NCI-H510A treated with DMSO at 0.1 percent for 48 hours (cell line): ENCODE results near the gene SLC45A1.
A peak's percentile ranks its signal among the peaks of the same experiment; 100 is the strongest.
"Not testable (repeated sequence)": the region's sequence is repeated elsewhere in the genome, so short reads cannot be mapped to it uniquely, and the experiment has no call there.

ENCODE experiments used
- DNase-seq: peaks from one replicate; lab custom pipeline; 2025; lab: John Stamatoyannopoulos, UW

Gene SLC45A1

DNA sequence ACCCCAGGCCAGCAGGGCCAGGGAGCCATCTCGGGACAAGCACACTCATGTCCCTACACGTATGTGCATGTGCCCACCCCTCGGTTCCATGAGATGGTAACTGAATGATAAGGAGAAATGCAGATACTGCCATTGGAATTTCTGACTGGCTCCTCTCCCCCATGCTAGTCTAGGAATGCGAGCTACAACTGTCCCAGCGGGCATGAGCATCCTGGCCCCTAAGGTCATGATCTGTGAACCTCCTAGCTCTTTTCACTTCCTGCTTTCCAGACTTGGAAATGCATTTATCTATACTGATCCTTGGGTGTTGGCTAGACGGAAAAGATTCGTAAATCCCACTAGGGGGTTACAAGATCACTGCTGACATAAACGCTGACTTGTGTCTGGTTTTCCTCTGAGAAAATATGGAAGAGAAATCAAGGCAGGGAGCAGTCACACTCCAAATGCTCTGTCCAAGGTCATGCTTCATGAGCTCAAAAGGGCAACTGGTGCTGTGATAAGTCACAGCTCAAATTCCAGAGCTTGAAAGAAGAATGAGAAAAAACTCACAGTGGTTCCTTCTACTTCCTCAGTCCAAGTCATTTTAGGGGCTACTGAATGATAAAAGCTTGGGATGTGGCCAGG lies 49.8 kb downstream of the SLC45A1 start:
- DNase-seq: no peak

DNA sequence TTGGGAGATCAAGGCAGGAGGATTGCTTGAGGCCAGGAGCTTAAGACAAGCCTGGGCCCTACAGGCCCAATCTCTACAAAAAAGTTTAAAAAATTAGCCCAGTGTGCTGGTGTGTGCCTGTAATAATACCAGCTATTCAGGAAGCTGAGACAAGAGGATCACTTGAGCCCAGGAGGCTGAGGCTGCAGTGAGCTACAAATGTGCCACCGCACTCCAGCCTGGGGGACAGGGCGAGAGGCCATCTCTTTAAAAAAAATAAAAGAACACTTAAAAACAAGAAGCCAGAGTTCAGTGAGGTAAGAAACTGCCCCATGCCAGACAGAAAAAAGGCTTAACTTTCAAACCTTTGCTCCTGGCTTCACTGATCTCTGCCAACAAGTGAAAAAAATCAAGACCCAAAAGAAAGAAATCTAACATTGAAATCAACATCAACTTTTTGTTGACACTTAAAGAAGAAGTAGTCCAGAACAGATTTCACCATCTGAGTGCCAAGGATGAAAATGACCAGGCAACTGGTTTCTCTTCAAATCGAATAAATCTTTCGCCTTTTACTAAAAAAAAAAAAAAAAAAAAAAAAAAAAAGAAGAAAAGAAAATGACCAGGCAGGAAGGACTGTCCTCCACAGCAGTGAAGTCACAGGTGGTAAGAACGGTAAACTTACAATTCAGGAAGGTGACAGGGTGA lies 51.2 kb downstream of the SLC45A1 start:
- DNase-seq: no peak

DNA sequence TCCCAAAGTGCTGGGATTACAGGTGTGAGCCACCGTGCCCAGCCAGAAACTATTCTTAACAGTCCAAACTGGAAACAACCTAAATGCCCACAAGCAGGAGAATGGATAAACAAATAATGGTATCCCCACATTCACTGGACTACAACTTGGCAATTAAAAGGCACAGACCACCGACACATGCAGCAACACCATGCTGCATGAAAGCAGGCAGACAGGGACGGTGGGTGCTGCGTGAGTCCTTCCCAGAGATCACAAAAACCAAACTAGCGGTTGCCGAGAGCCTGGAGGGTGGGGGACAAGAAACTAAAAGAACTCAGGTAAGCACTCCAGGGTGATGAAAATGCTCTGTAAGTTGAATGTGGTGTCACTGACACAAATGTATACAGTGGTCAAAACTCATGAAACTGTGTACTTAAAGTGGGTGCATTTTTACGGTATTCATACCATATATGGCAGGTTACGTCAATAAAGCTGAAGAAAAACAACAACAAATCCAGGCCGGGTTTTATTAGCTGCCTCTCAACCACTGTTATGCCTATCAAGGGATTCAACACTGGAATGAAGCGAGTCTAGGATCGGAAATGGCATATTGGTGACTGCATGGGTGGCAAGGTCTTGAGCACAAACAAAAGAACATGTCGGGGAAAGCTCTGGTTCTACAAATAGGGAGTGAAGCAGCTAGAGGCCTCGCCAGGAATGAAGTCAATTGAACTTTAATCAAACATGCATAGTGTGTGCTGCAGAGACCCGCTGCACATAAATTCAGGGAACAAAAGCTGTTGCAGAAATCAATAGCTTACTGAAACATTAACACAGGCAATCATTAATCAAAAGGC lies 52.4 kb downstream of the SLC45A1 start:
- peak; percentile 75 for DNase-seq

DNA sequence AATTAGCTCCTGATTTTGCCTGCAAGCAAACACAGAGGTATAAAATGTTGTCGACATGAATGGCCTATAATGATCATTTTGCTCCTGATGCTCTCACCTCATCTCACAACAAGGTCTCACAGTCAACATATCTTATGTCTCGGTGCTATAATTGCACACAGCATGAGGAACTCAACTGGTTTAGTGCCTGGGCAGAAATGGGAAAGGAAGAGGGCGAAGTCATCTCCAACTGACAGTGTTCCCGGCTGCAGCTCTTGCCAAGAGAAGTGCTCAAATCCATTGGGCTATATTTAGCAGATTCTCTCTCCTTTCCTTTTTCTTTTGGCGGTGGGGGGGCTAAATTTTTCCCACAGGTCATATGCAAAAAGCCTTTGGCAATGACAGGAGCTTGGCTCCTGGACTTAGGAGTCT lies 53.0 kb downstream of the SLC45A1 start:
- DNase-seq: peak; percentile 69

DNA sequence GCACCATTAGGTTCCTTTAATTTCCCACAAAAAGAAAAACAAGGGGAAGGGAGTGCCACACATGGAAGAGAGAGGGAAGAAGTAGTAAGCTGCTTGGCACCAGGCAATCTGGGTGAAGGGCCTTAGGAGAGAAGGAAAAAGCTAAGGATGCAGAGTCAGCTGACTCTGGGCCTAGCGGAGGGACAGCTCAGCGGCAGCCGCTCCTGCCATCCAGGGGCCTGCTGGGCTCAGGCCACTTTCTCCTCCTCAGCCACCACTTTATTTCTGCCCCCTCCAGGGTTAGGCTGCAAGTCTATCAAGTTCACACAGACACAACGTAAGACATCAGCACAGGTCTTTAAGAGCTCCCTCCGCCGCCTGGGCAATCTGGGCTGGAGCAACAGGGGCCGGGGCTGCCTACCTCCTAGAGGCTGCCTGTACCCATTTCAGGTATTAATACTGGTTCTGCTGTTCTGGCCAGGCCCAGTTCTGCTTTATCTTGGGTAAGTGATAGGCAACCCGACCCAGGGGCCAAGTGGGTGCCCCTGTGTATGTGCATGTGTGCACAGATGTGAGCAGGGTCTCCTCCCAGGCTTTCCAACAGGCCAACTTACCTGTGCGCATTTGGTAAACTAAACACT lies 53.6 kb downstream of the SLC45A1 start:
- DNase-seq: no peak

DNA sequence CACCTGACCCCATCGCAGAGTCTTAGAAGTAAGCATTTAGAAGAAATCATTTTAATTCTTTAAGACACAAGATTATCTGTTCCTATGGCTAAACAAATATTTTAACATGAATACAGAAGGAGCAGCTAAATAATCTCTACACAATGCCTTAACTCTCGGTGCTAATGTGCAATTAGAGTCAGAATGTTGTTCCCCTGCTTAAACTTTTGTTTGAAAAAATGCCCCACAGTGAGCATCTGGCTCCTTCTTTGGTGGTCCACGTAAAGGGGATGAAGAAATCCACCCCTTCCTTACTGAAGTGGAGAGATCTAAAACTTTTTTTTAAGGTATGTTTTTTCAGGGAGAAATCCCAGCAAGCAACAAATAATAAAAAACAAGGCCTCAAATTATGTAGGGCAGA lies 55.2 kb downstream of the SLC45A1 start:
- no peak for DNase-seq

DNA sequence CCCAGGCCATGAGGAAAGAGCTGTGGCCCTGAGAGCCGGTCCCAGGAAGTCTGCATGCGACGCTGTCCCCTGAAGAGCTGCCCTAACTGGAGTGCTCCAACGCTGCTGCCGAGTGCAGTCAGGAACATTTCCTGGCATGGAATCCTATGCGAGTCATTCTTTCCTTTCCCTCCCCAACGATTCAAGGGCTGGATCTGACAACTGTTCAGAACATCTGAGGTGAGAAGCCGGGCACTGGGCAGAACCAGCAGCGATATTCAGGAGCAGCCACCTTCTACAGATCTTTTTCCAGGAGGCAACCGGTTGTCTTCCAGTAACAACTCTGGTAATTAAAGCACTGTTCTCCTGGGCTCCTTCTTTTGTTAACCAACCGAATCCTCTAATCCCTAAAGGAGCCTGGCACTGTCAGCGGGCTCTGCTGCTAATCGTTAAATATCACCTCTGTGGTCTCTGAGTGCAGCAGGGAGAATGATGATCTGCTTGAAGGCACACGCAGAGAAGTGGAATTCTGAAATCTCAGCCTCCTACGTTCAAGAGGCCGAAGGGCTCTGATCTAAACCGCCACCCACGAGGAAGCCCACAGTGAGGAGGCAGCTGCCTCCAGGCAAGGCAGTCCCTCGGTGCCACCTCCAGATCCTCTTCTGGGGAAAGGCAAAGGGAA lies 55.8 kb downstream of the SLC45A1 start:
- peak; percentile 99 for DNase-seq

DNA sequence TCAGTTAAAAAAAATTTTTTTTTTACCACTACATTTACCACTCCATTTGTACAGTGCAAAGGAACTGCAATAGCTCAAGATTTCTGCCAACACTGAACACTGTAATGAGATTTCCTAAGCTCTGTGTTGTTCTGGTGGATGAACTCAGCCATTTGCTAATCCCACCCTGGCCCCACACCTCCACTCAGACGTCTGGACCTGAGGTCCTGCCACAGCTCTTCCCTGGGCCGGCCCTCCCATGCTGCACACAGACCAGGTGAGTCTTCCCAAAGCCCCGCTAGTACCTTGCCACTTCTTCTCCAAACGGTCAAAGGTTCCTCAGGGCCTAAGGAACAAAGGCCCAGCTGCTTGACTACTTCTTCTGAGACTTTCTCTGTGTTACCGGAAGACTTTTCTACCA lies 56.4 kb downstream of the SLC45A1 start:
- no peak for DNase-seq

DNA sequence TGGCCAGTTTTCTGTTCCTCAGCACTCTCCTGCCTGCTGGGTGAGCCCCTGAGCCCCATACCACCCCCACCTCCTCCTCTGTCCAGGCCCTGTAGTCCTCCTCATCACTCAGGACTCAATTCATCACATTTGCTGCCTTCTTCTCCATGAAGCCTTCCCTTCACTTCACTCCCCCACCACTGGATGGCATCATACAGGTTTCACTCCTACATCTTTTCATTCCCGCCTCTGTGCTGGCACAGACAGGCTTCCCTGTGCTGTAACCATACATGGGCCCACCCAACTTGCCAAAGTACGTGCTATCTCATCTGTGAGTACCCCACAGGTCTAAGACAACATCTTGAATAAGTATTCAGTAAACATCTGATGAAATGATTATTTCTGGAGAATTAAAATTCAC lies 56.9 kb downstream of the SLC45A1 start:
- DNase-seq: peak; percentile 85

DNA sequence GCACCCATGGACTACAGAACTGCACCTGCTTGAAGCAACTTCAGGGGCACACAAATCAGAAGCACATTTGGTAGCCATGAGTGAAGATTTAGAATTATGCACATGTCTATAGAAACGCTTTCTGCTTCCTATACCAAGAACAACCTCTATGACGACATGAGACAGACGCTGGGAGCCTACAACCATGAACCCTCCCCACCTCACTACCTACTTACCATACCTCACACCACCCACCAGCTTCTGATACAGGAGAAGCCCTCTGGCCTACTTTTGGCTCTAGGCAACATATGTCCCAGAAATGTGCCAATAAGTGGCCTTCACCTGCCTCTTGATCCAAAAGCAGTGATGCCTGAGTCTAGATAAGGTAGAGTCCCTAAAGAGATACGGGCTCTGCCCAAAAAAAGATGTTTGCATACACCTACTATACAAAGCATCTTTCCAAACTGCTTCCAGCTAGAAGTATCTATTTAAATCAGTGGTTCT lies 58.5 kb downstream of the SLC45A1 start:
- no peak for DNase-seq

DNA sequence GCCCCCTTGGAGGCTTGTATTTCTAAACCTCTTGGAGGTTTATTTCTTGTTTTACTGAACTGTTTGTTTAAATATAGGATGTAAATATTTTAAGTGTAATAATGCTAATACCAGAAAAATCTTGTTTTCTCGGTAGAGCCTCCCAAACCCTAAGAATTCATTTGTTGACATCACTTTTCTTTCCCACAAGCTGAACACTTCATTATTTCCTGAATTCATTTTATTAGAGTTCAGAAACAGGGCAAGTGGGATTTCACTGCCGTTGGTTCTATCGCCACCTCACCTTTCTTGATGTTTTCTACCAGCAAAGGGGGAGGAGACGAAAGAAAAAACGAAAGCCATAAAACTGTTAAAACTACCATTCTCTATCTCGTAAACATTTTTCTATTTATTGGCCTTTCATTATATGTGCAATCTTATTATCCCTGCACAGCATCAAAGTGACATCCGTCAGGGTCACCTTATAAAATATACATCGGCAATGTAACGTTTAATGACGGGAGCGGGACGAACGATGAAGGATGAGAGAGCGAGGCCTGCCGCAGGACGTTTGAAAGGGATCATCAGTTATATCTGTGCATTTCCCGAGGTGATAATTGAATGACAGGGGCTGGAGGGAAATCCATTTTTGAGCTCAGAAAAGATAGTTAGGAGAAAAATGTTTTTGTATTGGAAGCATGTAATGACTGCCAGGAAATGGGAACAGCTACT lies 59.5 kb downstream of the SLC45A1 start:
- no peak for DNase-seq

DNA sequence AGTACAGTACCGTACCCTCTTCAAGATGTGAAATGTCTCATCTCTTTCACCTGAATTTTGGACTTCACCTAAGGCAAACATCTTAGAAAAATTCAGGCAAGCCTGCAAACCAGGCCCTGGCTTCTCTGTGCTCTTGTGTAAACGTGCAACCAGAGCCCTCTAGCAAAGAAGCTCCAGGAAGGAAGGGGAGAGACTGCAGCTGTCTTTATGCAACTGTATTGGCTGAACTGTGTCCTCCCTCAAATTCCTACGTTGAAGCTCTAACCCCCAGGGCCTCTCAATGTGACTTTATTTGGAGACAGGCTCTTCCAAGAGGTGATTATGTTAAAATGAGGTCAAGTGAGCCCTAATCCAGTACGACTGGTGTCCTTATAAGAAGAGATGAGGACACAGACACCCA lies 60.3 kb downstream of the SLC45A1 start:
- DNase-seq: peak; percentile 57

DNA sequence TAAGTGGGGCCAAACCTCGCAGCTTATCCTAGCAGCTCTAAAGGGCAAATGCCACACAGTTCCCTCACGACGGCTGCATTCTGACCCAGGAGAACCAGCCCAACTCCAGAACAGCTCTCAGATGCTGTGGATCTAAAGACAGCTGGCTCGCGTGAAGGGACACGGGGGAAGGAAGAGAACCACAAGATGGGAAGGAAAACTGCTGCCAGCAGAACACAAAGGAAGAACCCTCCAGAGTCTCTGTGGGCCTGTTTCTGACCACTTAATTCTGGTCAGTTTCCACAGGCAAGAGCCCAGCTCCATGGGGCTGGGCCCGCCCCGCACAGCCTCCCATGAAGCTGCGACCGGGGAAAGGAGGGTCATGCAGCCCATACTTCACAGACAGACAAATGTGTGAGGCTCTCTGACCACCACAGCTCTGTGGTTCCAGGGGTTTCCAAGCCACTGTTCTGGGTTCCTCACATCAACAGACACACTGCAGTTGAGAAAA lies 61.1 kb downstream of the SLC45A1 start:
- DNase-seq: no peak

DNA sequence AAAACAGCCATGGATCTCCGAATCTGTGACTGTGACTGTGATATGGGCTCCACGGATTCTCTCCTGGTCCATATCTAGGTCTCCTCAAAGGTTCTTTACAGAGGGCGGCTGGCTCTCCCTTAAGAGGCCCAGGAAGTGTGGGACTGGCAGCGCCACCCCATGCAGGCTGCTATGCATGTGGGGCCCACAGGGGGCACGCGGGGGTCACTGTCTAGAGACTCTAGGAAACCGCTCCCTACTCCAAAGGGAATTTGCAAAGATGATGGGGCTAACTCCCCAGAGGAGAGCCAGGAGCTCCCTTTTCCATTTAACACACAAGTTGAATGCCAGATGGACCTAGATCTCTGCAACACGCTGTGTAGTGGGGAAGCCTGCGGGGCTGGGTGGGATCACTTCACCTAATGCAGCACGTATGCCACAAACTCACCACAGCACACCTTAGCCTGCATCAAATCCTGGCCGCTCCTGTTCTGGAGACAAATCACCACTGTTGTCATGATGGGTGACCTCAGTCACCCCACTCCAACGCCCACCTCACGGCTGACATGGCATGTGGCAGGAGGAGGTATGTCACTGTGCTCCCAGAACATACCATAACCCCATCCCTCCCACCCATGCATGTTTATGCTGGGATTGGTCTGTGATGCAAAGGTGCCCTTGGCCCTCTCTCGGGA lies 61.7 kb downstream of the SLC45A1 start:
- no peak for DNase-seq

DNA sequence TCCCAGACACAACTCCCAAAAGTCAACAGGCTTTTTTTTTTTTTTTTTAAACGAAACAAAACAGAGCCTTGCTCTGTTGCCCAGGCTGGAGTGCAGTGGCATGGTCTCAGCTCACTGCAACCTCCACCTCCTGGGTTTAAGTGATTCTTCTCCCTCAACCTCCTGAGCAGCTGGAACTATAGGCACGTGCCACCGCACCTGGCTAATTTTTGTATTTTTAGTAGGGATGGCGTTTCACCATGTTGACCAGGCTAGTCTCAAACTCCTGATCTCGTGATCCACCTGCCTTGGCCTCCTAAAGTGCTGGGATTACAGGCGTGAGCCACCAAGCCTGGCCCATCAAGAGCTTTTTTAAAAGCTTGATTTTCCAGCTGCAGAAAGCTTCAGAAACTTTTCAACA lies 62.4 kb downstream of the SLC45A1 start:
- DNase-seq: not testable (repeated sequence)

DNA sequence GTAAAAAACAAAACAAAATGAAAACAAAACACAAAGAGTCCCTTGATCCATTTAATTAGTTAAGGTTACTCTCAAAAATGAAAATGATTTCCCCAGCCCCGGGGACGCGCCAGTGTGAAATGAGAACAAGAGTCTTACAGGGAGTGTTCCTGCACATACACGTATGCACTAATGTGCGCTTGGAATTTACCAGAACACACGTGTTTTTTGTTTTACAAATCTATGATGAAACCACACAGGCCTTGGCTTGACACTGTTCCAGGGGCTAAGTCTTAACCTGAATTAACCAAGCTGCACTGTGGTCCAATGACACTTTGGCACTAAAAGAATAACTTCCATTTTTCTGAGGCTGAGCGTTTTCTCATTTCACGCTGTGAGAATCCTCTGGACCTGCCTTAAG lies 63.7 kb downstream of the SLC45A1 start:
- no peak for DNase-seq

DNA sequence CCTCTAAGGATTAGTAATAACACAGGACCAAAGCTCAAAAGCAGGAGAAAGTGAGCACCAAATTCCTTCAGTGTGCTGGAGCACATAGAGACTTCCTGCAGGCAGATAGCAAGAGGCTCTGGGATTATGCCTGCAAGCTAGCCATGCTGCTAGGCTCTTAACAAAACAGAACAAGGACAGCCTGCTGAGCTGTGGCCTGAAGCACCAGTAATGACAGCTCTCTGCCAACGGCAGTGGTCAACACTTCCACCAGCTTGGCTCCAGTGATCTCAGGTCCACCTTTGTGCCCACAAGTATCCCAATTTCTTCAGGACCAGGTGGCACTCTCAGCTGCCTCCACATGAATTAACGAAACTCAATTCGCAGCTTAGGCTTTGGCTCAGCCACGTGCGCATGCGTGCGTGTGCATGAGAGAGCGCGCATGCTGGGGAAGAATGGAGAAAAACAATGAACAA lies 64.2 kb downstream of the SLC45A1 start:
- DNase-seq: peak; percentile 38

DNA sequence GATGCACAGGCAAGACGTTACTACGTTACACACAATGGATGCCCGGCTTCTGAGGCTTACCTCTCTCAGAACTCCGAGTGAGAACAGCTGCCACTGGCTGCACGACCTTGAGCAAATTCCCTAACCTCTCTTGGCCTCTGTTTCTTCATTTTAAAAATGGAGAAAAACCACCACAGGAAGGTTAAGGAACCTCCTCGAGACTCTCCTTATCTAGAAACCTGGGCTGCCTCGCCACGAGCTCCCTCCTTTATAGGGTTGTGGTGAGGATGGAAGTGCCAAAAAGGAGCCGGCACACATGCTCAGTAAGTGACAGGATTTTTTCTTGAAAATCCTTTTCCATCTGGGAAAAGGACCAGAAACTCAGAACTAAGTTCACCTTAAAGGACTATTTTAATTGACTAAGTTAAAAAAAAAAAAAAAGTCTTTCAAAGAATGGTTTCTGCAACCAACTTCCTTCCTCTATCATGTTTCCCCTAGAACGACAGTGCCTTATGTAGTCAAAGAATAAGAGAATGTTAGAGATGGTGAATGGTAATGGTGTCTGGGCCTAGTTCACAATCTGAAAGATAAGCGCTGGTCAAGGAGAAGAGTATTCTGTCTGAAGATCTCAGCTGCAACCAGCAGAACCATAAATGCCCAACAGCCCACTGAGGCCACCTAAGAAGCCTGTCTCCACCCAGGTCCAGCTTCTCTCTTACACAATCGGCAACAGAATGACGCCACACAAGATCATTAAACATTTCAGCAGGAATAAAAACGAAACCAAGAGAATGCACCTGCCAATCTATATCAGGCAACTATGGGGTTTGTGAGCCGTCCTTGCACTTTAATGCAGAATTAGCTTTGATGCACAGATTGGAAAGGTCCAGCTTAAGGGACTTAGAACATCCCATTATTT lies 64.9 kb downstream of the SLC45A1 start:
- no peak for DNase-seq

DNA sequence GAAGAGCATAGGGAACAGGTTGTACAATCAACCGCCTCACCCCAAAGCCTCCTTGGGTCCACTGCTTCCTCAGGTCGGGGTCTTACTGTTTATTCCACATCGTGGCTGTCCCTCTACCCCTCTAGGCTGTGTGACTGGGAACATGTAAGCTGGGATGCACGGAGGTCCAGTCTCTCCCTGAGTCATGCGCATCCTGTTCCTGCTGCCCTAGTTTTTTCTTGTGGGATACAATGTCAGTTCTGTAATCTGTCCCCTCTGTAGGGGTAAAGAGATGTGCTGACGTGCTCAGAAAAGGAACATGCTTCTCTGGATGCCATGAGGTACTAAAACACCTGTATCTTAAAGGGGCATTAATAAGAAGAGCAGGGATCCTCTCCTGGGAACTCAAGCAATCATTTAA lies 66.2 kb downstream of the SLC45A1 start:
- DNase-seq: no peak
